Endodermal cell (in vitro differentiated cells): Measurements from ENCODE around the gene RBPJL. TPM values are rescaled to one million over a fixed set of nuclear protein-coding genes. Genes with fewer than 3 reads are reported as not detected.

ENCODE experiments used
- DNase-seq: peaks from one replicate; pipeline ENCODE4 v3.0.0-alpha.2; 2017
- H3K27ac ChIP-seq: 2 replicates; pipeline ENCODE4 v1.5.1; 2013; ENCODE audit warnings: mild to moderate bottlenecking, low read depth, low read length, moderate library complexity
- H3K27me3 ChIP-seq: 2 replicates; pipeline ENCODE4 v1.6.1; 2013; ENCODE audit warnings: mild to moderate bottlenecking, low read length, moderate library complexity; ENCODE audit not compliant: insufficient read depth, control insufficient read depth, poor library complexity, severe bottlenecking
- H3K36me3 ChIP-seq: 2 replicates; pipeline ENCODE4 v1.7.0; 2013; ENCODE audit warnings: mild to moderate bottlenecking, low read length, moderate library complexity; ENCODE audit not compliant: control insufficient read depth, insufficient read depth
- H3K4me1 ChIP-seq: one replicate; pipeline ENCODE4 v1.7.0; 2013; ENCODE audit warnings: low read length; ENCODE audit not compliant: control insufficient read depth, insufficient read depth
- H3K4me3 ChIP-seq: 2 replicates; pipeline ENCODE4 v1.5.1; 2013; ENCODE audit warnings: mild to moderate bottlenecking, low read length, moderate library complexity
- H3K9ac ChIP-seq: 2 replicates; pipeline ENCODE4 v1.6.1; 2013; ENCODE audit warnings: mild to moderate bottlenecking, low read length, moderate library complexity; ENCODE audit not compliant: poor library complexity, severe bottlenecking; ENCODE audit errors: extremely low read depth
- H3K9me3 ChIP-seq: 2 replicates; pipeline ENCODE4 v1.6.1; 2013; ENCODE audit warnings: mild to moderate bottlenecking, low read length, moderate library complexity; ENCODE audit not compliant: control insufficient read depth
- H3K27ac Mint-ChIP-seq: 2 replicates; pipeline ENCODE4 v1.8.0; 2020; ENCODE audit warnings: mixed read lengths
- H3K27me3 Mint-ChIP-seq: 2 replicates; pipeline ENCODE4 v1.8.0; 2021; ENCODE audit warnings: mild to moderate bottlenecking, mixed read lengths; ENCODE audit not compliant: insufficient read depth
- H3K36me3 Mint-ChIP-seq: 2 replicates; pipeline ENCODE4 v1.8.0; 2020; ENCODE audit warnings: low read depth, mixed read lengths
- H3K4me1 Mint-ChIP-seq: 2 replicates; pipeline ENCODE4 v1.8.0; 2020; ENCODE audit warnings: mixed read lengths
- H3K4me3 Mint-ChIP-seq: 2 replicates; pipeline ENCODE4 v1.8.0; 2020; ENCODE audit warnings: mild to moderate bottlenecking, moderate library complexity, mixed read lengths
- H3K9me3 Mint-ChIP-seq: 2 replicates; pipeline ENCODE4 v1.8.0; 2020; ENCODE audit warnings: mild to moderate bottlenecking, mixed read lengths
- WGBS, 2 experiments: methylation state at CpG; one replicate each; pipeline versions ENCODE4 v1.1.5 to v1.1.7; 2013; ENCODE audit warnings: missing lambda C conversion rate in 2 of 2, mixed read lengths in 1 of 2; ENCODE audit not compliant: insufficient coverage in 1 of 2, insufficient read length in 1 of 2; 5-methylcytosine and 5-hydroxymethylcytosine counted together
- total RNA-seq, 2 donors: library from RNA; stranded (reverse); fragmentation: NEBNext Ultra II Directional in 1 of 2; extraction: Animal tissue kit (Norgen Biotek cat#: 25700) in 1 of 2; gene quantifications; 2 replicates in 1 of 2; 3 replicates in 1 of 2; pipeline ENCODE4 v1.2.1, GENCODE V29; 2021
- TF ChIP-seq, protein P1 (sequence below): fragments of 200-600 bp; sonication (generic); conservative IDR thresholded peaks from 2 replicates; pipeline ENCODE4 v1.5.0; 2021; ENCODE audit warnings: antibody characterized with exemption, mild to moderate bottlenecking

RBPJL gene
- total RNA-seq, 2 donors from 2014 or later: not detected

DNA sequence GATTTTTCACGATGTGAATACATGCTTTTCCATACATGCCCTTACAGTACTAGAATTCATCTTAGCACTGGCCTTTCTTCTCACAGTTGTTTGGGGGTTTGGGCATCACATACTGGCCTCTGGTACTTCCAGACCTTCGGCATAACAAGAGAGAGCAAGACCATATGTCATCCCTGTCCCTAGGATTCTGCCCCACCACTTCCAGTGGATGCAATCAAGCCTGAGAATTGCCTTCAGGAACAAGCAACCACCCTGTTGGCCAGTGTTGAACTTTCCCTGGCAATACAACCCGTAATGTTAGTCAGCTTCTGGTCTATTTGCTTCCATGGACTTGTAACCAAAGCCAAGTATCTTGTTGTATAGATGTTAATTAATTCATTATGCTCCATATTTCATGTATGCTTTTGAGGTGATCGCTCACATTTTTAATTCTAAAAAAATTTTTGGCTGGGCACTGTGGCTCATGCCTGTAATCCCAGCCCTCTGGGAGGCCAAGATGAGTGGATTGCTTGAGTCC, 36.8 kb upstream of the RBPJL start:
- 97 to 100% methylated on average over 3 to 4 of the region's 4 CpGs for WGBS, 2 experiments
- H3K27me3 Mint-ChIP-seq: peaks cover 2% of the 10 kb centered on the region

DNA sequence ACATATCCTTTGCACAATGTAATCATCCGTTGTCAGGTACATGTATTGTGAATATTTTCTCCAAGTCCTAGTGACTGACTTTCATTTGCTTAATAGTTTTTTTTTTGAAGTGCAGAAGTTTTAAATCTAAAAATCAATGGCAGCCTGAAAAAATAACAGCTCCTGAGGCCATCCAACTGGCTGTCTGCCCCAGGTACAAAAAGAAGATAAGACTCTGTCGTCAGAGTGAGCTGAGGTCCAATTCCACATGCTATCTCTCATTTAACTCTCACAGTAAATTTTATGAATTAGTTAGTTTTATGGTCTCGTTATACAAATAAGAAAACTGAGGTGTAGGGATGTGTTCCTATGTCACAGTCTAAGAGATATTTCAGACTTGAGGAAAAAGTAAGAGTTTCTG, 31.3 kb upstream of the RBPJL start:
- no peak overlapping the region for H3K9ac ChIP-seq
- no peaks in the 10 kb centered on the region for H3K36me3 ChIP-seq
- H3K4me3 ChIP-seq: no peak overlapping the region
- Mint-ChIP-seq H3K4me1 (no peaks in the 10 kb centered on the region), H3K27ac (no peak overlapping the region), H3K36me3 (no peaks in the 10 kb centered on the region), H3K4me3 (no peak overlapping the region), H3K27me3 (no peaks in the 10 kb centered on the region), H3K9me3 (no peaks in the 10 kb centered on the region)
- TF ChIP-seq, protein P1, sequence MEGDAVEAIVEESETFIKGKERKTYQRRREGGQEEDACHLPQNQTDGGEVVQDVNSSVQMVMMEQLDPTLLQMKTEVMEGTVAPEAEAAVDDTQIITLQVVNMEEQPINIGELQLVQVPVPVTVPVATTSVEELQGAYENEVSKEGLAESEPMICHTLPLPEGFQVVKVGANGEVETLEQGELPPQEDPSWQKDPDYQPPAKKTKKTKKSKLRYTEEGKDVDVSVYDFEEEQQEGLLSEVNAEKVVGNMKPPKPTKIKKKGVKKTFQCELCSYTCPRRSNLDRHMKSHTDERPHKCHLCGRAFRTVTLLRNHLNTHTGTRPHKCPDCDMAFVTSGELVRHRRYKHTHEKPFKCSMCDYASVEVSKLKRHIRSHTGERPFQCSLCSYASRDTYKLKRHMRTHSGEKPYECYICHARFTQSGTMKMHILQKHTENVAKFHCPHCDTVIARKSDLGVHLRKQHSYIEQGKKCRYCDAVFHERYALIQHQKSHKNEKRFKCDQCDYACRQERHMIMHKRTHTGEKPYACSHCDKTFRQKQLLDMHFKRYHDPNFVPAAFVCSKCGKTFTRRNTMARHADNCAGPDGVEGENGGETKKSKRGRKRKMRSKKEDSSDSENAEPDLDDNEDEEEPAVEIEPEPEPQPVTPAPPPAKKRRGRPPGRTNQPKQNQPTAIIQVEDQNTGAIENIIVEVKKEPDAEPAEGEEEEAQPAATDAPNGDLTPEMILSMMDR: no peak
- H3K9me3 ChIP-seq: no peaks in the 10 kb centered on the region
- DNase-seq: no peak
- H3K27ac ChIP-seq: no peak overlapping the region
- 87 to 100% methylated on average over 1 to 3 of the region's 3 CpGs for WGBS, 2 experiments
- H3K4me1 ChIP-seq: no peaks in the 10 kb centered on the region
- H3K27me3 ChIP-seq: no peaks in the 10 kb centered on the region

More for the DNA sequence above, 36.8 kb upstream of the RBPJL start:
- no peaks in the 10 kb centered on the region for H3K36me3 ChIP-seq
- Mint-ChIP-seq H3K4me3 (no peak overlapping the region), H3K4me1 (no peaks in the 10 kb centered on the region), H3K36me3 (no peaks in the 10 kb centered on the region), H3K9me3 (no peaks in the 10 kb centered on the region), H3K27ac (no peak overlapping the region)
- no peaks in the 10 kb centered on the region for H3K27me3 ChIP-seq
- H3K9me3 ChIP-seq: no peaks in the 10 kb centered on the region
- H3K4me1 ChIP-seq: no peaks in the 10 kb centered on the region
- H3K4me3 ChIP-seq: no peak overlapping the region
- H3K9ac ChIP-seq: no peak overlapping the region
- TF ChIP-seq, protein P1: no peak
- no peak overlapping the region for H3K27ac ChIP-seq
- no peak for DNase-seq

GRCh38 chr20:45279992-45280391, 26.6 kb upstream of the RBPJL start:
- Histone ChIP-seq H3K27me3 (no peaks in the 10 kb centered on the region), H3K4me1 (no peaks in the 10 kb centered on the region), H3K9me3 (no peaks in the 10 kb centered on the region), H3K36me3 (no peaks in the 10 kb centered on the region), H3K4me3 (no peak overlapping the region), H3K9ac (no peak overlapping the region), H3K27ac (no peak overlapping the region)
- H3K27me3 Mint-ChIP-seq: peaks cover 7% of the 10 kb centered on the region
- no peaks in the 10 kb centered on the region for H3K9me3 Mint-ChIP-seq
- DNase-seq: no peak
- TF ChIP-seq, protein P1: no peak
- H3K36me3 Mint-ChIP-seq: no peaks in the 10 kb centered on the region
- WGBS, 2 experiments: 88% methylated on average over 1 of the region's 1 CpG; no CpG with 5 or more reads in 1 of the 2 experiments
- no peaks in the 10 kb centered on the region for H3K4me1 Mint-ChIP-seq
- no peak overlapping the region for H3K27ac Mint-ChIP-seq
- no peak overlapping the region for H3K4me3 Mint-ChIP-seq
